SU-DHL-6 (cell line): ENCODE results near the gene CCDC187.

ENCODE experiments used
- H2AFZ ChIP-seq: fragments of 200-600 bp; sonication (generic); 2 replicates; pipeline ENCODE4 v1.6.1; 2014; ENCODE audit warnings: low read depth, mild to moderate bottlenecking, moderate library complexity, mixed read lengths, antibody characterized with exemption, low read length; ENCODE audit not compliant: severe bottlenecking
- H3F3A ChIP-seq: fragments of 200-600 bp; shearing (Covaris generic); 2 replicates; pipeline ENCODE4 v1.6.0; 2016; ENCODE audit warnings: antibody characterized with exemption, mild to moderate bottlenecking; ENCODE audit not compliant: insufficient read depth
- H3K27ac ChIP-seq: fragments of 200-600 bp; sonication (generic); 2 replicates; pipeline ENCODE4 v1.5.1; 2016; ENCODE audit warnings: low read depth, mild to moderate bottlenecking, low read length, moderate library complexity, mixed read lengths
- H3K27me3 ChIP-seq: fragments of 200-600 bp; sonication (generic), shearing (Covaris generic); 2 replicates; pipeline ENCODE4 v1.6.0; 2014; ENCODE audit warnings: mild to moderate bottlenecking, low read length
- H3K36me3 ChIP-seq: fragments of 200-600 bp; sonication (generic); 2 replicates; pipeline ENCODE4 v1.6.1; 2014; ENCODE audit warnings: mild to moderate bottlenecking, low read length, mixed read lengths
- H3K4me2 ChIP-seq: fragments of 300-600, 200-600 bp; shearing (Covaris generic), sonication (generic); 2 replicates; pipeline ENCODE4 v1.6.0; 2014; ENCODE audit warnings: low read length, low read depth, mild to moderate bottlenecking; ENCODE audit not compliant: poor library complexity, severe bottlenecking
- H3K4me3 ChIP-seq: fragments of 200-600 bp; sonication (generic); 2 replicates; pipeline ENCODE4 v1.5.1; 2014; ENCODE audit warnings: antibody characterized with exemption, low read length, mild to moderate bottlenecking, mixed read lengths; ENCODE audit not compliant: insufficient read depth, poor library complexity, severe bottlenecking
- H3K79me2 ChIP-seq: fragments of 200-600 bp; sonication (generic); 2 replicates; pipeline ENCODE4 v1.6.1; 2014; ENCODE audit warnings: mild to moderate bottlenecking, low read length, moderate library complexity; ENCODE audit not compliant: insufficient read depth
- H3K9ac ChIP-seq: fragments of 200-600 bp; sonication (generic); 2 replicates; pipeline ENCODE4 v1.7.0; 2014; ENCODE audit warnings: mild to moderate bottlenecking, low read length
- H3K9me2 ChIP-seq: fragments of 200-600 bp; sonication (generic); replicated peaks from 2 replicates; pipeline ENCODE4 v1.6.1; 2014; ENCODE audit warnings: low read length; ENCODE audit not compliant: insufficient read depth
- H3K9me3 ChIP-seq: fragments of 200-600 bp; sonication (generic); 2 replicates; pipeline ENCODE4 v1.6.1; 2014; ENCODE audit warnings: low read length, mixed read lengths; ENCODE audit not compliant: insufficient read depth
- H4K20me1 ChIP-seq: fragments of 200-600 bp; sonication (generic); 2 replicates; pipeline ENCODE4 v1.6.1; 2014; ENCODE audit warnings: low read depth, mild to moderate bottlenecking, antibody characterized with exemption, low read length, moderate library complexity, mixed read lengths
- CTCF ChIP-seq: fragments of 200-600 bp; sonication (generic); IDR thresholded peaks from one replicate; pipeline ENCODE4 v1.5.1; 2017; ENCODE audit warnings: antibody characterized with exemption, mild to moderate bottlenecking, low read length, moderate library complexity; ENCODE audit not compliant: insufficient read depth, poor library complexity, severe bottlenecking
- EZH2phosphoT487 ChIP-seq: fragments of 200-600 bp; sonication (generic), shearing (Covaris generic); conservative IDR thresholded peaks from 2 replicates; pipeline ENCODE4 v1.6.1; 2018; ENCODE audit warnings: mild to moderate bottlenecking, antibody characterized with exemption, low read length, moderate library complexity, mixed read lengths

CCDC187 gene

GRCh38 chr9:136314056-136314416, 10.1 kb upstream of the CCDC187 start:
- H4K20me1 ChIP-seq, result no peaks in the 10 kb centered on the region
- no peaks in the 10 kb centered on the region for H3F3A ChIP-seq
- no peak overlapping the region for H3K4me3 ChIP-seq
- H3K9me3 ChIP-seq, result peaks cover 13% of the 10 kb centered on the region; the same call in 1 of the 2 replicates
- H3K27ac ChIP-seq, result no peak overlapping the region
- H3K79me2 ChIP-seq, result no peaks in the 10 kb centered on the region
- no peak overlapping the region for H2AFZ ChIP-seq
- TF ChIP-seq EZH2phosphoT487 (no peak), CTCF (no peak)
- no peaks in the 10 kb centered on the region for H3K36me3 ChIP-seq
- no peaks in the 10 kb centered on the region for H3K9me2 ChIP-seq
- no peak overlapping the region for H3K9ac ChIP-seq
- no peak overlapping the region for H3K4me2 ChIP-seq
- no peaks in the 10 kb centered on the region for H3K27me3 ChIP-seq

- H3K9me3 ChIP-seq, result peaks cover 16% of the 10 kb centered on the region; the same call in 1 of the 2 replicates
- no peak overlapping the region for H3K4me2 ChIP-seq
Measured at GRCh38 chr9:136313111-136314055, 9.5 kb upstream of the CCDC187 start.

GRCh38 chr9:136312436-136312835, 8.5 kb upstream of the CCDC187 start:
- no peaks in the 10 kb centered on the region for H3K36me3 ChIP-seq
- H3K4me2 ChIP-seq, result no peak overlapping the region
- no peak overlapping the region for H3K9ac ChIP-seq
- no peak for TF ChIP-seq CTCF
- TF ChIP-seq EZH2phosphoT487, result no peak
- no peaks in the 10 kb centered on the region for H3K27me3 ChIP-seq
- H4K20me1 ChIP-seq, result no peaks in the 10 kb centered on the region
- H3K4me3 ChIP-seq, result no peak overlapping the region
- 0 out of 2 replicates have a peak, but pooled peaks cover 6% of the 10 kb centered on the region for H3F3A ChIP-seq
- no peaks in the 10 kb centered on the region for H3K9me2 ChIP-seq
- H3K79me2 ChIP-seq, result no peaks in the 10 kb centered on the region
- no peak overlapping the region for H3K27ac ChIP-seq
- H2AFZ ChIP-seq, result no peak overlapping the region
- peaks cover 25% of the 10 kb centered on the region; the same call in 1 of the 2 replicates for H3K9me3 ChIP-seq

More at GRCh38 chr9:136313111-136314055, 9.5 kb upstream of the CCDC187 start:
- TF ChIP-seq EZH2phosphoT487 (no peak), CTCF (no peak)
- H3K9ac ChIP-seq, result no peak overlapping the region
- H4K20me1 ChIP-seq, result no peaks in the 10 kb centered on the region
- H3K27ac ChIP-seq, result no peak overlapping the region
- H2AFZ ChIP-seq, result no peak overlapping the region
- H3K9me2 ChIP-seq, result no peaks in the 10 kb centered on the region
- no peaks in the 10 kb centered on the region for H3K36me3 ChIP-seq
- 0 out of 2 replicates have a peak, but pooled peaks cover 1% of the 10 kb centered on the region for H3F3A ChIP-seq
- H3K27me3 ChIP-seq, result no peaks in the 10 kb centered on the region
- H3K79me2 ChIP-seq, result no peaks in the 10 kb centered on the region
- H3K4me3 ChIP-seq, result no peak overlapping the region
